IMR-90 (cell line): ENCODE results near the gene OR6B1. TPM values are rescaled to one million over a fixed set of nuclear protein-coding genes. Genes with fewer than 3 reads are reported as not detected.

ENCODE experiments used
- ATAC-seq: fragments of 200-7000 bp; cut with Tn5 transposase; 2 replicates; pipeline ENCODE4 v1.9.1; 2020; ENCODE audit warnings: low read depth, mild to moderate bottlenecking, moderate library complexity
- BruUV-seq: library from RNA; stranded (reverse); fragments of 400-500 nt; replicated peaks from 2 replicates; lab custom pipeline; 2021; lab: Mats Ljungman, UMichigan
- CTCF ChIA-PET: fragments of 300-600 bp; formaldehyde crosslinking; extraction: SDS; loops from one replicate; lab custom pipeline; 2021; ENCODE audit warnings: antibody characterized with exemption; lab: Yijun Ruan, JAX
- POLR2A ChIA-PET: fragments of 300-600 bp; sonication (Branson Sonifier 250); formaldehyde crosslinking; loops from one replicate; lab custom pipeline; 2022; ENCODE audit warnings: antibody characterized with exemption; ENCODE audit not compliant: unreplicated experiment; lab: Charles Lee
- DNase-seq: peaks from one replicate; pipeline ENCODE4 v3.0.0; 2013
- H2AFZ ChIP-seq: replicated peaks from 2 replicates; pipeline ENCODE3; 2013; ENCODE audit warnings: low read length, mild to moderate bottlenecking; ENCODE audit not compliant: poor library complexity
- H2AK5ac ChIP-seq: 2 replicates; pipeline ENCODE4 v1.6.1; 2013; ENCODE audit warnings: low read depth, low read length, inconsistent platforms
- H2AK9ac ChIP-seq: replicated peaks from 2 replicates; pipeline ENCODE3; 2013; ENCODE audit warnings: mild to moderate bottlenecking, low read depth, low read length, moderate library complexity; ENCODE audit not compliant: poor library complexity
- H2BK120ac ChIP-seq: 2 replicates; pipeline ENCODE4 v1.6.1; 2013; ENCODE audit warnings: low read depth, low read length, inconsistent platforms
- H2BK15ac ChIP-seq: 3 replicates; pipeline ENCODE4 v1.6.1; 2013; ENCODE audit warnings: low read depth, low read length, inconsistent platforms
- H2BK20ac ChIP-seq: 2 replicates; pipeline ENCODE4 v1.6.1; 2013; ENCODE audit warnings: low read depth, mild to moderate bottlenecking, inconsistent platforms, low read length, moderate library complexity
- H2BK5ac ChIP-seq: 2 replicates; pipeline ENCODE4 v1.6.1; 2013; ENCODE audit warnings: mild to moderate bottlenecking, low read depth, low read length, inconsistent platforms; ENCODE audit not compliant: poor library complexity, severe bottlenecking
- H3K14ac ChIP-seq: replicated peaks from 2 replicates; pipeline ENCODE4 v1.6.1; 2013; ENCODE audit warnings: low read depth, low read length, inconsistent platforms
- H3K18ac ChIP-seq: 2 replicates; pipeline ENCODE4 v1.6.1; 2013; ENCODE audit warnings: low read depth, low read length, control low read depth
- H3K23ac ChIP-seq: 2 replicates; pipeline ENCODE4 v1.6.1; 2013; ENCODE audit warnings: low read depth, low read length, inconsistent platforms
- H3K27ac ChIP-seq: 2 replicates; pipeline ENCODE4 v1.5.1; 2013; ENCODE audit warnings: mild to moderate bottlenecking, control low read depth, low read length; ENCODE audit not compliant: insufficient read depth
- H3K27me3 ChIP-seq: 2 replicates; pipeline ENCODE4 v1.6.1; 2013; ENCODE audit warnings: low read length; ENCODE audit not compliant: control insufficient read depth, insufficient read depth
- H3K36me3 ChIP-seq: 2 replicates; pipeline ENCODE4 v1.6.1; 2013; ENCODE audit warnings: low read length, mixed read lengths; ENCODE audit not compliant: control insufficient read depth, insufficient read depth
- H3K4ac ChIP-seq: 2 replicates; pipeline ENCODE4 v1.6.1; 2013; ENCODE audit warnings: low read depth, low read length, inconsistent platforms
- H3K4me1 ChIP-seq: 2 replicates; pipeline ENCODE4 v1.6.1; 2013; ENCODE audit warnings: low read length, mixed read lengths; ENCODE audit not compliant: control insufficient read depth, insufficient read depth
- H3K4me2 ChIP-seq: 2 replicates; pipeline ENCODE4 v1.6.1; 2013; ENCODE audit warnings: low read depth, mild to moderate bottlenecking, control low read depth, low read length, moderate library complexity
- H3K4me3 ChIP-seq: 2 replicates; pipeline ENCODE4 v1.5.1; 2013; ENCODE audit warnings: low read depth, mild to moderate bottlenecking, control low read depth, low read length, moderate library complexity; ENCODE audit not compliant: insufficient read depth
- H3K56ac ChIP-seq: 2 replicates; pipeline ENCODE4 v1.6.1; 2013; ENCODE audit warnings: low read length, inconsistent platforms; ENCODE audit not compliant: insufficient read depth; ENCODE audit errors: extremely low read depth
- H3K79me1 ChIP-seq, 2 experiments: 2 replicates each; pipeline ENCODE4 v1.6.1; 2013; ENCODE audit warnings: low read length in 2 of 2, inconsistent platforms in 1 of 2, low read depth in 1 of 2
- H3K9ac ChIP-seq: 2 replicates; pipeline ENCODE4 v1.6.1; 2013; ENCODE audit warnings: low read depth, low read length, control low read depth
- H3K9me1 ChIP-seq: 2 replicates; pipeline ENCODE4 v1.6.1; 2013; ENCODE audit warnings: low read length, inconsistent platforms; ENCODE audit not compliant: insufficient read depth
- H3K9me3 ChIP-seq: 2 replicates; pipeline ENCODE4 v1.6.1; 2013; ENCODE audit warnings: low read length; ENCODE audit not compliant: control insufficient read depth, insufficient read depth
- H4K20me1 ChIP-seq: 2 replicates; pipeline ENCODE4 v1.6.1; 2013; ENCODE audit warnings: low read length, inconsistent platforms; ENCODE audit not compliant: insufficient read depth
- H4K5ac ChIP-seq: 2 replicates; pipeline ENCODE4 v1.6.1; 2013; ENCODE audit warnings: mild to moderate bottlenecking, low read depth, low read length, control low read depth
- H4K8ac ChIP-seq, 2 experiments: 2 replicates each; pipeline ENCODE4 v1.6.1; 2013; ENCODE audit warnings: low read depth in 2 of 2, low read length in 2 of 2, control low read depth in 1 of 2, inconsistent platforms in 1 of 2
- H4K91ac ChIP-seq: 2 replicates; pipeline ENCODE4 v1.6.1; 2013; ENCODE audit warnings: low read depth, low read length, inconsistent platforms; ENCODE audit not compliant: insufficient read depth
- BHLHE40 ChIP-seq: fragments of 150-350 bp; IDR thresholded peaks from 2 replicates; pipeline ENCODE4 v1.6.1; 2016; ENCODE audit warnings: mild to moderate bottlenecking, low read depth, low read length
- CHD1 ChIP-seq: IDR thresholded peaks from 2 replicates; pipeline ENCODE4 v1.6.1; 2012; ENCODE audit warnings: low read depth, low read length, improper control_type of control experiment
- ELK1 ChIP-seq: fragments of 150-350 bp; IDR thresholded peaks from 2 replicates; pipeline ENCODE4 v1.6.1; 2016; ENCODE audit warnings: low read depth, mild to moderate bottlenecking, low read length, moderate library complexity, borderline replicate concordance
- FOS ChIP-seq: fragments of 150-350 bp; IDR thresholded peaks from 2 replicates; pipeline ENCODE4 v1.6.1; 2016; ENCODE audit warnings: low read depth, low read length
- MAFK ChIP-seq: IDR thresholded peaks from 2 replicates; pipeline ENCODE4 v1.6.1; 2012; ENCODE audit warnings: low read depth, low read length, improper control_type of control experiment
- MXI1 ChIP-seq: IDR thresholded peaks from 2 replicates; pipeline ENCODE4 v1.6.1; 2012; ENCODE audit warnings: low read depth, mild to moderate bottlenecking, low read length, moderate library complexity, borderline replicate concordance
- NFE2L2 ChIP-seq: fragments of 150-350 bp; IDR thresholded peaks from 2 replicates; pipeline ENCODE4 v1.6.1; 2016; ENCODE audit warnings: low read depth, mild to moderate bottlenecking, low read length
- RFX5 ChIP-seq: IDR thresholded peaks from 2 replicates; pipeline ENCODE4 v1.8.0; 2012; ENCODE audit warnings: low read depth, mild to moderate bottlenecking, low read length, moderate library complexity
- SMC3 ChIP-seq: fragments of 150-350 bp; IDR thresholded peaks from 2 replicates; pipeline ENCODE4 v1.6.1; 2016; ENCODE audit warnings: low read depth, mild to moderate bottlenecking, antibody characterized with exemption, low read length, moderate library complexity
- USF2 ChIP-seq: fragments of 150-350 bp; IDR thresholded peaks from 2 replicates; pipeline ENCODE4 v1.6.1; 2017; ENCODE audit warnings: mild to moderate bottlenecking, antibody characterized with exemption, low read length, low read depth
- WGBS, 2 experiments: methylation state at CpG; one replicate each; pipeline versions ENCODE4 v1.1.5 to v1.1.7; 2013; ENCODE audit warnings: missing lambda C conversion rate in 2 of 2; ENCODE audit not compliant: insufficient read length in 1 of 2; ENCODE audit errors: extremely low coverage in 2 of 2; 5-methylcytosine and 5-hydroxymethylcytosine counted together
- dilution Hi-C: fragments of 300-500 bp; cut with HindIII; formaldehyde crosslinking; loops from one replicate; pipeline ENCODE4 v1.14.3; 2018; ENCODE audit warnings: low sequenced_read_pairs; ENCODE audit not compliant: unreplicated experiment
- in situ Hi-C: fragments of 300-500 bp; cut with MboI; formaldehyde crosslinking; loops from 3 replicates; pipeline ENCODE4 v1.14.3; 2019; ENCODE audit warnings: low sequenced_read_pairs, inconsistent platforms, mixed read lengths
- intact Hi-C: fragments of 100-400 bp; cut with micrococcal nuclease; formaldehyde crosslinking; loops from 2 replicates; pipeline ENCODE4 v1.10.0; 2022
- polyA plus RNA-seq, 3 experiments: library from polyadenylated mRNA; depleted of rRNA; stranded (reverse); fragments of >200 nt; gene quantifications; 2 replicates each; pipeline ENCODE4 v1.2.3, GENCODE V29; 2012; ENCODE audit warnings: low replicate concordance in 1 of 3
- total RNA-seq: library from RNA; depleted of rRNA; stranded (reverse); fragments of >200 nt; gene quantifications from 2 replicates; pipeline ENCODE4 v1.2.3, GENCODE V29; 2012

OR6B1 gene
- total and polyA plus RNA-seq, 2 of the 4 experiments (the other 2 are of a cell fraction) = not detected

GRCh38 chr7:144009361-144009760 is 9.2 kb downstream of the OR6B1 start:
- Histone ChIP-seq H4K8ac (no peak overlapping the region), H3K56ac (no peak overlapping the region), H3K27ac (no peak overlapping the region), H3K4me1 (no peaks in the 10 kb centered on the region), H3K36me3 (no peaks in the 10 kb centered on the region), H3K9ac (no peak overlapping the region), H3K14ac (no peak overlapping the region), H3K9me3 (no peaks in the 10 kb centered on the region; the same call in 1 of the 2 replicates), H3K23ac (no peak overlapping the region), H2BK15ac (no peak overlapping the region), H3K4ac (no peak overlapping the region), H4K20me1 (no peaks in the 10 kb centered on the region), H3K4me2 (no peak overlapping the region), H3K27me3 (no peaks in the 10 kb centered on the region), H2AFZ (no peak overlapping the region), H3K4me3 (no peak overlapping the region), H2BK120ac (no peak overlapping the region), H2BK5ac (no peak overlapping the region), H4K91ac (no peak overlapping the region), H2AK9ac (no peak overlapping the region), H3K9me1 (no peaks in the 10 kb centered on the region), H2BK20ac (no peak overlapping the region), H4K5ac (no peak overlapping the region), H3K18ac (no peak overlapping the region), H3K79me1 (no peaks in the 10 kb centered on the region), H2AK5ac (no peak overlapping the region)
- ChIA-PET CTCF (no interaction called here), POLR2A (no interaction called here)
- no TSS peak for BruUV-seq
- in situ Hi-C loops = no loop called here
- intact Hi-C loops = no loop called here
- TF ChIP-seq NFE2L2 (no peak), MXI1 (no peak), ELK1 (no peak), BHLHE40 (no peak), USF2 (no peak), MAFK (no peak), RFX5 (no peak), SMC3 (no peak), CHD1 (no peak), FOS (no peak)
- dilution Hi-C loops = no loop called here
- no CpG with 5 or more reads among the region's 2 CpGs for WGBS, 2 experiments
- ATAC-seq (no peak), DNase-seq (no peak)
